Measurements from ENCODE around the gene PRDM4.

Gene PRDM4

DNA sequence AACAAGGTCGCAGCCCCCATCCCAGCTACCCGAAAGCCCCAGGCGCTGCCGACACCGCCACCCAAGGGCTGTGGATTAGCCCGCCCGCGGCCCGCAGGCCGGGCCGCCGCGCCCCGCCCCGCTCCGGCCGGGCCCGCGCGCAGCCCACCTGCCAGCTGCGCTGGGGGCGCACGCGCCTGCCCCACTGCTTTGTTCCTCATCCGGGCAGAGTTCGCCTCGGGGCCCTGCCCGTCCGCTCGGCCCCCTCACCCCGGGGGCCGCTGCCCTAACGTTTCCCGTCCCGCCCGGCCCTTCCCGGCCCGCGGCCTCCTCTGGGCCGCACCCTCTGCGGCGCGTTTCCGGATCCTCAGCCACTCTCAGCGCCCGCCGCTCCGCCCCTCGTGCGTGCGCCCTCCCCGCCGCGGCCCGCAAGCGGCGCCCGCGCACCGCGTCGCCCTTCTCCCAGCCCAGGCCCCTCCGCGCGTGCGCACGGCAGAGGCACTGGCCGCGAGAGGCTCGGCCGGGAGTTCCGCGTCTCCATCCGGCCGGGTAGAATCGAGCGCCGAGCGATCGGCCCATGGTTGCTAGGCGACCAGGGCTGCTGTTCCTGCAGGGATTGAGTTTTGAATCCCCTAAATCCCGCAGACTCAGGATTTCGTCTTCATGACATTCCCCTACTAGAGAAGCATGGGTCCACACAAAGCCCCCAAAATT is at the start of gene PRDM4:
PRDM4 (minus strand) TSS at position 329 of the 693 bp plus-strand sequence. CDS start 622 bp downstream, outside the sequence.
- DNase-seq (ENCODE audit: low read depth in 2 of 2) = peak; percentile 84 to 89

GRCh38 chr12:107807471-107808150 is 46.7 kb upstream of the PRDM4 start:
- no peak for DNase-seq (ENCODE audit: low read depth in 2 of 2)

GRCh38 chr12:107805488-107806180 is 44.7 kb upstream of the PRDM4 start:
- no peak for DNase-seq (ENCODE audit: low read depth in 2 of 2)

- no peak for DNase-seq (ENCODE audit: low read depth in 2 of 2)
Measured at GRCh38 chr12:107803092-107803491, 42.2 kb upstream of the PRDM4 start.

- no peak for DNase-seq (ENCODE audit: low read depth in 2 of 2)
Measured at GRCh38 chr12:107801150-107801549, 40.2 kb upstream of the PRDM4 start.

GRCh38 chr12:107798580-107798979 is 37.6 kb upstream of the PRDM4 start:
- no peak for DNase-seq (ENCODE audit: low read depth in 2 of 2)

DNA sequence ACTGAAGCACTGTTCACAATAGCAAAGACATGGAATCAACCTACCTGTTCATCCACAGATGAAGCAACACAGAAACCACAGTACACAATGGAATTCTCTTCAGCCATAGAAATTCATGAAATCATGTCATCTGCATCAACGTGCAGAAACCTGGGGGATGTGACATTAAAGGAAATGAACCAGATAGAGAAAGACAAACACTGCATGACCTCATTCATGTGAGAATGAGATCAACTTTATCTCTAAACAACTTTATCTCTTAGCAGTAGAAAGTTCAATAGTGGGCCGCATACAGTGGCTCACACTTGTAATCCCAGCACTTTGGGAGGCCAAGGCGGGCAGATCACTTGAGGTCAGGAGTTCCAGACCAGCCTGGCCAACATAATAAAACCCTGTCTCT is 33.5 kb upstream of the PRDM4 start:
- no peak for DNase-seq (ENCODE audit: low read depth in 2 of 2)

- DNase-seq (ENCODE audit: low read depth in 2 of 2) = no peak
Measured at GRCh38 chr12:107791465-107792089, 30.6 kb upstream of the PRDM4 start.

- DNase-seq (ENCODE audit: low read depth in 2 of 2) = no peak
Measured at GRCh38 chr12:107788690-107789458, 27.9 kb upstream of the PRDM4 start.

DNA sequence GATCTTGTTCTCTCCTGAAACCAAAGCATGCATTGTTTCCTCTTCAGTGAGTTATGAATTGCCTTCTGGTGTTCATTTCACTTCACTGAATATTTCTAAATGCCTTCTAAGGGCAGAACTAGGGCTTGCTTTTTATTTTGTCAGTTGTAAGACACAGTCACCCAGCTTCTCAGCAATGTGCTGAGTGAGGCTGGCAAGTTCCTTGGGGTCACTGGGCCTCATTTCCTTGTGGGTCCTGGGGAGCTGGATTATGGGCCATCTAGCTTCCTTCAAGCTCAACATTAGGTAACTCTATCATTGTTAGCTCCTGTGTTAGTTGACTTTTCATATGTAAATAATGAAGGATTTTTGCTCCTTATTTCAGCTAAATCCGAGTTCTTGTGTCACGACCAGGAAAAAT is 27.3 kb upstream of the PRDM4 start:
- no peak for DNase-seq (ENCODE audit: low read depth in 2 of 2)

DNA sequence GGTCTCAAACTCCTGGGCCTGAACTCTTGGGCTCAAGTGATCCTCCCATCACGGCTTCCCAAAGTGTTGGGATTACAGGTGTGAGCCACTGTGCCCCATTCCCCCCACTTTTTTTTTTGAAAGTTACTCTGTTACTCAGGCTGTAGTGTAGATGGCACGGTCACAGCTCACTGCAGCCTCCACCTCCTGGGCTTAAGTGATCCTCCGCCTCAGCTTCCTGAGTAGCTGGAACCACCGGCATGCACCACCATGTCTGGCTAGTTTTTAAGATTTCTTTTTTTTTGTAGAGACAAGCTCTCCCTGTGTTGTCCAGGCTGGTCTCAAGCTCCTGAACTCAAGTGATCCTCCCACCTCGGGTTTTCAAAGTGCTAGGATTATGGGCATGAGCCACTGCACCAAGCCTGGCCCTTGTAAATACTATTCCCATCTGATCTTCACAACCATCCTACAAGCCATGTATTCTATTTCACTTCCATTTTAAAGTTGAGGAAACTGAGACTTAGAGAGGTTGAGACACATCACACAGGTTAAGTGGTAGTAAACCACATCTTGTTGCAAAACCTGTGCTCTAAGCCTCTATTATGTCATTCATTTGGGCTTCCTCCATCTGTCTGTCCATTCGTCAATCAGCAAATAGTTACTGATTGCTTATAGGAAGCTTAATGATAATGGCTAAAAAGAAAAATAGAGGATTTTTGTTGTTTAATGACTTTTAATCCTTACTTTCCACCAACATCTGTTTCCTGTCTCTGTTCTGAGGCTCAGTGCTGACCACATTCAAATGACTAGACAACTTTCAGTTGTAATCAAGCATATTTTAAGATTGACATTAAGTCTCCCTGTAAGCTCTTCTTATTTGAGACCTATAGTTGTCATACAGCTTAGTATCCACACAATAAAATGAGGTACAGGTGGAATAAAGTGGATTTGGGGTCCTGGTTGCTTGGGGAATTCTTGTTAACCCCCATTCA is 22.8 kb upstream of the PRDM4 start:
- DNase-seq (ENCODE audit: low read depth in 2 of 2) = no peak

- DNase-seq (ENCODE audit: low read depth in 2 of 2) = no peak
Measured at GRCh38 chr12:107782067-107782466, 21.1 kb upstream of the PRDM4 start.

DNA sequence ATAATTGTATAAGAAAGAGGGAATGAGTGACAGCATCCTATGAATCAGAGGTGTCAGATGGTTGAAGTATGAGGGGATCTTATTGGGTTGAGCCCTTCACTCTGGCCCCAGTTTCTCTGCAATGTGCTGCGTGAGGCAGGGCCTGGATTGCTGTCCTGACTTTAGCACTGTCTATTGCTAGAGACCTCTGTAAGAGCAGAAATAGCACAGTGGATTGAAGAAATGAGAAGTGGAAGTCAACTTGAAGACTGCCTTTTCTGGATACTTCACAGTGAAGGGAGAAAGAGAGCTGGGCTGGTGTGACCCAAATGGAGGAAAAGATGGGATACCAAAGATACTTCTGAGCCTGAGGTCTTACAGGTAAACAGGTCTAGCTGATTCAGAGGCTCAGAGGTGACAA is 19.4 kb upstream of the PRDM4 start:
- no peak for DNase-seq (ENCODE audit: low read depth in 2 of 2)

GRCh38 chr12:107779077-107779831 is 18.3 kb upstream of the PRDM4 start:
- no peak for DNase-seq (ENCODE audit: low read depth in 2 of 2)

GRCh38 chr12:107778383-107779025 is 17.6 kb upstream of the PRDM4 start:
- DNase-seq (ENCODE audit: low read depth in 2 of 2) = no peak

- DNase-seq (ENCODE audit: low read depth in 2 of 2) = no peak
Measured at GRCh38 chr12:107776171-107776570, 15.2 kb upstream of the PRDM4 start.

DNA sequence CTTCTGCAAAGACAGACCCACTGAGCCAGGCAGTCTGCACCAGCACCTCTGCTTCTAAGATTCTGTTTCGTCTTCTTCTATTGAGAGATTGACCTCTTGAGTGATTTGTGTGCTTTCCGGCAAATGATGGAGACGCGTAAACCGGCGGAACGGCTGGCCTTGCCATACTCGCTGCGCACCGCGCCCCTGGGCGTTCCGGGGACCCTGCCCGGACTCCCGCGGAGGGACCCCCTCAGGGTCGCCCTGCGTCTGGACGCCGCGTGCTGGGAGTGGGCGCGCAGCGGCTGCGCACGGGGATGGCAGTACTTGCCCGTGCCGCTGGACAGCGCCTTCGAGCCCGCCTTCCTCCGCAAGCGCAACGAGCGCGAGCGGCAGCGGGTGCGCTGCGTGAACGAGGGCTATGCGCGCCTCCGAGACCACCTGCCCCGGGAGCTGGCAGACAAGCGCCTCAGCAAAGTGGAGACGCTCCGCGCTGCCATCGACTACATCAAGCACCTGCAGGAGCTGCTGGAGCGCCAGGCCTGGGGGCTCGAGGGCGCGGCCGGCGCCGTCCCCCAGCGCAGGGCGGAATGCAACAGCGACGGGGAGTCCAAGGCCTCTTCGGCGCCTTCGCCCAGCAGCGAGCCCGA is 14.3 kb upstream of the PRDM4 start:
- no peak for DNase-seq (ENCODE audit: low read depth in 2 of 2)

GRCh38 chr12:107774349-107775029 is 13.6 kb upstream of the PRDM4 start, which contains the start of gene ASCL4:
ASCL4 (plus strand) TSS chr12:107774704; CDS start chr12:107775219, 515 bp downstream.
- DNase-seq (ENCODE audit: low read depth in 2 of 2) = no peak
